Colon (tissue), 2 donors: ENCODE data around the gene HIP1.
"Not testable (repeated sequence)": the region's sequence is repeated elsewhere in the genome, so short reads cannot be mapped to it uniquely, and the experiment has no call there.

Source experiments
- FAIRE-seq: peaks from 2 replicates; lab custom pipeline; 2012; peaks lifted over from hg19 to GRCh38; lab: Jason Lieb, UNC
- donor health status: control.
- donor health status: control.

The HIP1 gene

GRCh38 chr7:75572814-75573213 lies 165.9 kb downstream of the HIP1 start:
- FAIRE-seq, result no peak

- FAIRE-seq, result no peak
Observed at GRCh38 chr7:75572396-75572795, 166.3 kb downstream of the HIP1 start.

- no peak for FAIRE-seq
Observed at GRCh38 chr7:75571209-75571608, 167.5 kb downstream of the HIP1 start.

- not testable (repeated sequence) for FAIRE-seq
Observed at GRCh38 chr7:75569629-75570282, 169.0 kb downstream of the HIP1 start.

- FAIRE-seq, result no peak
Observed at GRCh38 chr7:75567948-75568595, 170.7 kb downstream of the HIP1 start.

- FAIRE-seq, result no peak
Observed at GRCh38 chr7:75565132-75565837, 173.5 kb downstream of the HIP1 start.

DNA sequence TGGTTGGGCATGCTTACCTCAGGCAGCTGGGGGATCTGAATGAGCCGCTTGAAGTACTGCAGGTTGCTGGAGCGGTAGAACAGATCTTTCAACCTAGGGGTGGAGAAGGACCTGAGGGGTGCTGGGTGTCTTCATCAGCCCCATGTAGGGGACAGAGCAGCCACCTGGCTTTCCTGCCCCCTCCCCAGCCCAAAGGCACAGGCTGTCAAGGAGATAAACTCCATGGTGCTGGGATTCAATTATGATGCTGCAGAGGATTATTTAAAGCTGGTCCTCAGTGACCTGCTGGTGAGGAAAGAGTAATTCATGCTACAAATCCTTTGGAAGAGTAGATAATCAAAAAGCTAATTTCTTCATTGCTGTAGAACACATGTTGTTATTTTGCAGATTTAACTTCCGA lies 175.6 kb downstream of the HIP1 start:
- FAIRE-seq, result no peak

- no peak for FAIRE-seq
Observed at GRCh38 chr7:75559976-75560365, 178.8 kb downstream of the HIP1 start.

- FAIRE-seq, result no peak
Observed at GRCh38 chr7:75559355-75559975, 179.3 kb downstream of the HIP1 start.

GRCh38 chr7:75556835-75557234 lies 181.9 kb downstream of the HIP1 start:
- FAIRE-seq, result not testable (repeated sequence)

DNA sequence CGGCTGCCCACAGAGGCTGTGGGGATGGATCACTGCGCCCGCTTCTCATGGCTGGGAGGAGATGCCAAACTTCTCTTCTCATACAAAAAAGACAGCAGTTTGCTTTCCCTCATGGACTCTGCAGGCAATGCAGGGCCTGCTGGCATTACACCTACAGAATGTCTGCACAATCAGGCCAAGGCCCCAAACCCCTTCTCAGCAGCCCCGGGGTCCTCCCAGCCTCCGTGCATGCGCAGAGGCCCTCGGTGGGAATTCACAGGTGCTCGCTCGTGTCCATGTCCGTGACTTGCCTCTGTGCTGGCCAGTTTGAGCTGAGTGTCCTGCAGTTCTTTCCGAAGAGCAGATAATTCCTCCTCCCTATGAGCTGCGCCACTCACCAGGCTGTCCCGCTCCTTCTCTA lies 183.0 kb downstream of the HIP1 start:
- no peak for FAIRE-seq

DNA sequence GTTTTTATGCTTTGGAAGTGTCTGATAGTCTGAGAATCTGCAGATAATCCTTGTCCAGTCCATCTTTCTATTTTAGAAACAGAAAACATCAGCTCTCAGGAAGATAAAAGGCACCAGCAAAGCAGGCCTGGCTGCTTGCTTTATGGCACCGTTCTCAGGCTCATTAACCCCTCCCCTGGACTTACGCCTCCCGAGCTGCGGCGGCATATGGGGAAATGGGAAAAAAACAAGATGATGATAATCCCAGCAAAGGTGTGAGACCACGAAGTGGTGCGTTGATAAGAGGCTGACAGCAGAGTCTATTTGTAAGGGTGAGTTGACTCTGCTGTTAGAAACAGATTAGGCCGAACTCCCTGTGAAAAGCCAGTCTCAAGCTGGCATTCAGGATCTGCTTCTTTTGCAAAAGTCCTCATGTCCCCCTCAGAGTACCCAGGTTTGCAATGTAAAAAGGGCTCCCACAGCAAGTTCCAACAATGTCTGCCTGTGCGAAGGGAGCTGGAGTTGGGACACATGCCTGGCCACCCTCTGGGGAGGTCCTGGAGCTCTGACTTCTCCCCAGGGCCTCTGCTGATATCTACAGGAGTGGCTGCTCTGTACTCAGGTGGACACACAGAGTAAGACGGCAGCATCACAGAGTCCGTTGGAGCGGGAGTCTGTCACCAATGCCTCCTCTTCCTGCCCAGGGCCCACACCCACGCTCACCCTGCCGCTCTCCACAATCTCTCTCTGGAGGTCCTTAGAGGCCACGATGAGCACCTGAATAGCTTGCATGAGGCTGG lies 192.3 kb downstream of the HIP1 start:
- no peak for FAIRE-seq

DNA sequence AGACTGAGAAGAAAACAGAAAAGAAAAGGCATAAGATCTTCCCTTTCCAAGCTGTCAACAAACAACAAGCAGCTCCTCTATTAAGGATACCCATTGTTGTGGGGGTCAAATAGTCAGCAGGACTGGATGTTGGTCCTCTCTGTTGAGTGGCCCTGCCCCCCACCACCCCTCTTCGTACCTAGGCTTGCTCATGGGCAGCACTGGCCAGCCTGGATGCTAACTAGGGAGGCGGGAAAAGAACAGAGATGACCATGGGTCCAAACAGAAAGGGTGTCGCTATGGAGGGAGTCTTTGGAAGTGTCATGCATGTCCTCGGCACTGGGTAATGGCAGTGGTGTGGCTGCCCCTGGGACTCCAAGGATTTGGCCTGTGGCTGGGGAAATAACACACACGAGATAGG lies 201.0 kb downstream of the HIP1 start:
- no peak for FAIRE-seq

- no peak for FAIRE-seq
Observed at GRCh38 chr7:75536940-75537538, 201.7 kb downstream of the HIP1 start.

GRCh38 chr7:75536491-75536890 lies 202.2 kb downstream of the HIP1 start:
- no peak for FAIRE-seq

DNA sequence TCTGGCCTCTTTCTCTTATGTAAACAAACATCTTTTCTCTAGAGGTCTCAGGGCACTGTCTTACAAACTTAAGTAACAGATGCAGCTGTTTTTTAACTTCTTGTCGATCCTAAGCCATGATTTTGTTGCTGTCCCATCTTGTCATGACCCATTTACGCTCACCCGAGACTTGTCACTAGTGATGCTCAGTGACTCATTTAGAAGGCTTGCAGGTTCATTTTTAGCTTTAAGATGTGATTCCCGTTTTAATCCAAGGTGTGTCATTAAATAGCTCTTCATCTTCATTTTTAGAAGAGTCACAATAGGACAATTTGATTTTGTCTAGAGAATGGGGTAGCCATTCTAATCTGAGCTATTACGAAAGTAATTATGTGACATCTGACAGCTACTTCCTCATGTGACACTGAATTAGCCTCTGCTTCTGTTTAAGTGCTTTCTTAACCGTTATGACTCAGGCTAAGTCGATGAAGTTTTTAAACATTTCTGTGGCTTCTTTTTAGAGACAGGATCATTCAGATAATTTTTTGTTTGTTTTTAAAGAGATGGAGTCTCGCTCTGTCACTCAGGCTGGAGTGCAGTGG lies 203.9 kb downstream of the HIP1 start:
- no peak for FAIRE-seq

DNA sequence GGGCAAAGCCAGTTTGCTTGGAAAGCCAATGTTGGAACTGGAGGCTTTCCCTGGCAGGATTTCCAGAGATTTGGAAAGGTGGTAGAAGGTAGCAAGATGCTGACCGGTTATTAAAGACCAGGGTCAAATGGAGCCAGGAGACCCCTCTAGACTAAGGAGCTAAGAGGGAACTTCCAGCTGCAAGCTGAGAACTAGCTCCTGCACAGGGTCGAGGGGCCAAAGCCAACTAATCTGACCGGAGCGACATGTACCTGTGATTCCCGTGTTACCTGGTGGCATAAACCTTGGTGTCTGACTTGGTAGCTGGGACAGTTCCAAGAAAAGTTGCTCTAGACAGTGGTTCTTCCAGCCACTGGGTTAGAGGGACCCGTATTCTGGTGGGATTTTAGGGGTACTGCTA lies 204.8 kb downstream of the HIP1 start:
- FAIRE-seq, result no peak

GRCh38 chr7:75532639-75533038 lies 206.1 kb downstream of the HIP1 start:
- FAIRE-seq, result no peak

DNA sequence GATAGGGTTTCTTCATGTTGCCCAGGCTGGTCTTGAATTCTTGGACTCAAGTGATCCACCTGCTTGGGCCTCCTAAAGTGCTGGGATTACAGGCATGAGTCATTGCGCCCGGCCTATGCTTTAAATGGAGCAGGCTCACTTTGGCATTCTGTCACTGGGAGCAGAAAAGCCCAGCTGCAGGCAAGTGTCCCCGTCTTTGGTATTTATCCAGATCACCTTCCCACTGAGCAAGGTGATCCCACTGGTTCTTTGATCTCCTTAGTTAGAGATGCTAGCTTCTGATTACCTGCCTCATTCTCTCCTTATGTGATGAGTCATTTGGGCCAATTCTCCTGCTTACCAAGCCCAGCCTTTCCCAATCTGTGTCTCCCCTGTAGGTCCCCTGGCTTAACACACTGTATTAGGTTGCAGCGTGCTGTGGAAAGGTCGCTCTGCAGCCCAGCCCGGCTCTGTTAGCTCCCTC lies 207.4 kb downstream of the HIP1 start:
- FAIRE-seq, result no peak

DNA sequence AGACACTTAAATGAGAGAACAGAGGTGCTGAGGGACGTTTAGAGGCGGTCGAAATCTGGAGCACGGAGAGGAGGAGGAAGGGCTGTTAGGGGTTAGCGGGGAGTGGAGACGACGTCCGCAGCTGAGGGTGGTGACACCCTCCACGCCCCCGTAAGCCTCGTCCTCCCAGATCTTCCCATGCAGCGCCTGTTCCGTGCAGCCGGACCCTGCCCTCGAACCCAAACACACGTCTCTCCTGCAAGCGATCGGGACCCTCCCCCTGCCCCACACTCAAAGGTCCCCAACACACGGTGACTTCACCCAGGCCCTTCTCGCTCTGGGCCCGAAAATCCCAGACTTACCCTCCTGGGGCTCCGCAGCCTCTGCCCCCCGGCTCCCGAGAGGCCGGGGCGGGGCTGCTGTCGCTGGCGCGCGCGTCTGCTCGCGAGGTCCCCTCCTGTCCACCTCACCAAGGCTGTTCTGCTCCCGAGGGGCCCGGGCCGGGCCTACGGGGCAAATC lies 211.5 kb downstream of the HIP1 start:
- not testable (repeated sequence) for FAIRE-seq

GRCh38 chr7:75521727-75522126 lies 217.0 kb downstream of the HIP1 start:
- not testable (repeated sequence) for FAIRE-seq
